GM23248 (cell line): ENCODE measurements around the gene ALAS2. TPM values are rescaled to one million over a fixed set of nuclear protein-coding genes. Genes with fewer than 3 reads are reported as not detected.

ENCODE experiments used
- DNase-seq: peaks from one replicate; pipeline ENCODE4 v3.0.0-alpha.2; 2015
- H2AFZ ChIP-seq: fragments of 200-600 bp; sonication (generic); 2 replicates; pipeline ENCODE4 v1.6.1; 2016; ENCODE audit warnings: antibody characterized with exemption
- H3F3A ChIP-seq: fragments of 200-600 bp; sonication (generic); 2 replicates; pipeline ENCODE4 v1.6.1; 2016; ENCODE audit warnings: mild to moderate bottlenecking, antibody characterized with exemption, mixed run types; ENCODE audit not compliant: insufficient read depth
- H3K27ac ChIP-seq: fragments of 200-600 bp; sonication (generic); 2 replicates; pipeline ENCODE4 v1.5.1; 2016; ENCODE audit warnings: mild to moderate bottlenecking
- H3K27me3 ChIP-seq: fragments of 200-600 bp; sonication (generic); replicated peaks from 2 replicates; pipeline ENCODE4 v1.6.1; 2016; ENCODE audit warnings: mild to moderate bottlenecking; ENCODE audit not compliant: insufficient read depth
- H3K36me3 ChIP-seq: fragments of 200-600 bp; sonication (generic); 2 replicates; pipeline ENCODE4 v1.6.1; 2016; ENCODE audit warnings: low read depth, mild to moderate bottlenecking
- H3K4me1 ChIP-seq: fragments of 200-600 bp; sonication (generic); 2 replicates; pipeline ENCODE4 v1.6.1; 2016; ENCODE audit warnings: mild to moderate bottlenecking; ENCODE audit not compliant: insufficient read depth
- H3K4me2 ChIP-seq: fragments of 200-600 bp; sonication (generic); one replicate; pipeline ENCODE4 v1.6.1; 2016; ENCODE audit warnings: mild to moderate bottlenecking; ENCODE audit not compliant: unreplicated experiment
- H3K4me3 ChIP-seq: fragments of 200-600 bp; sonication (generic); 2 replicates; pipeline ENCODE4 v1.5.1; 2016; ENCODE audit warnings: mild to moderate bottlenecking
- H3K79me2 ChIP-seq: fragments of 200-600 bp; sonication (generic); 2 replicates; pipeline ENCODE4 v1.6.1; 2016; ENCODE audit warnings: mild to moderate bottlenecking; ENCODE audit not compliant: insufficient read depth
- H3K9ac ChIP-seq: fragments of 200-600 bp; sonication (generic); 2 replicates; pipeline ENCODE4 v1.6.1; 2016; ENCODE audit warnings: mild to moderate bottlenecking
- H3K9me2 ChIP-seq: fragments of 200-600 bp; sonication (generic); 2 replicates; pipeline ENCODE4 v1.6.1; 2016; ENCODE audit warnings: mixed run types, mild to moderate bottlenecking, moderate library complexity; ENCODE audit not compliant: insufficient read depth
- H3K9me3 ChIP-seq: fragments of 200-600 bp; sonication (generic); one replicate; pipeline ENCODE4 v1.6.1; 2017; ENCODE audit warnings: low read depth
- H4K20me1 ChIP-seq: fragments of 200-600 bp; sonication (generic); 2 replicates; pipeline ENCODE4 v1.6.0; 2016; ENCODE audit not compliant: insufficient read depth
- EZH2 ChIP-seq: fragments of 200-600 bp; sonication (generic); IDR thresholded peaks from 2 replicates; pipeline ENCODE4 v1.6.1; 2018; ENCODE audit warnings: antibody characterized with exemption, mild to moderate bottlenecking; ENCODE audit not compliant: insufficient read depth, poor library complexity, severe bottlenecking
- EZH2phosphoT487 ChIP-seq: fragments of 200-600 bp; sonication (generic); IDR thresholded peaks from 2 replicates; pipeline ENCODE4 v1.6.1; 2018; ENCODE audit warnings: antibody characterized with exemption, moderate library complexity, mild to moderate bottlenecking, low read depth; ENCODE audit not compliant: insufficient read depth
- WGBS, 2 experiments: methylation state at CpG; one replicate each; pipeline ENCODE4 v1.1.6; 2015 to 2017; ENCODE audit warnings: low lambda C conversion rate in 2 of 2, low coverage in 1 of 2; ENCODE audit errors: missing lambda C conversion rate in 2 of 2; 5-methylcytosine and 5-hydroxymethylcytosine counted together
- in situ Hi-C: fragments of 300-500 bp; cut with MboI; formaldehyde crosslinking; loops from 2 replicates; pipeline ENCODE4 v1.15.0; 2020
- polyA plus RNA-seq: library from polyadenylated mRNA; unstranded; fragments of >200 nt; fragmentation: Nextera tagmentation; extraction: Ambion mirVana; gene quantifications from 2 replicates; pipeline ENCODE4 v1.2.1, GENCODE V29; 2016
- total RNA-seq: library from RNA; depleted of rRNA; stranded (reverse); fragments of >200 nt; shearing (Covaris generic); gene quantifications from 2 replicates; pipeline ENCODE4 v1.2.3, GENCODE V29; 2014; rRNA removed

Gene ALAS2
- total and polyA plus RNA-seq, 2 experiments from 2014 or later = not detected

DNA sequence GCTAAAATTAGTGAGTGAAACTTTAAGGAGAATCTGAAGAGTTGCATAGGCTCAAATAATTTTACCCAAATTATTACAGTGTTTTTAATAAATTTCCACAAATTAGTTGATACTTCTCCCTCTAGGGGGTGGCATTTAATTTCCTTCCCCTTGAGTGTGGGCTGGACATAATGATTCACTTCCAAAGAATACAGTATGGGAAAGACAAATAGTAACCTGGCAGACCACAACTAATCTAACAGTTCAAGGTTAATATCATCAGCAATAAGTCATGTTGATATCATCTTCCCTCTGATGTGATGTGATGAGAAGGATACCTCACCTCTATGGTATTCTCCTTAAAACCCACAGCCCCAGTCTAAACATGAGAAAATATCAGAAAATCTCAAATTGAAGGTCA lies 52.3 kb downstream of the ALAS2 start:
- H3K4me3 ChIP-seq = no peak overlapping the region
- H3K4me1 ChIP-seq = no peaks in the 10 kb centered on the region
- H3K4me2 ChIP-seq = no peak overlapping the region
- H3K27me3 ChIP-seq = no peaks in the 10 kb centered on the region
- H3K79me2 ChIP-seq = no peaks in the 10 kb centered on the region
- no peak overlapping the region for H2AFZ ChIP-seq
- H3K9me2 ChIP-seq = no peaks in the 10 kb centered on the region
- H3F3A ChIP-seq = no peaks in the 10 kb centered on the region
- TF ChIP-seq EZH2phosphoT487 (no peak), EZH2 (no peak)
- DNase-seq = no peak
- in situ Hi-C loops = no loop called here
- no peak overlapping the region for H3K9ac ChIP-seq
- H4K20me1 ChIP-seq = no peaks in the 10 kb centered on the region
- H3K27ac ChIP-seq = no peak overlapping the region
- H3K36me3 ChIP-seq = no peaks in the 10 kb centered on the region
- H3K9me3 ChIP-seq = no peaks in the 10 kb centered on the region

DNA sequence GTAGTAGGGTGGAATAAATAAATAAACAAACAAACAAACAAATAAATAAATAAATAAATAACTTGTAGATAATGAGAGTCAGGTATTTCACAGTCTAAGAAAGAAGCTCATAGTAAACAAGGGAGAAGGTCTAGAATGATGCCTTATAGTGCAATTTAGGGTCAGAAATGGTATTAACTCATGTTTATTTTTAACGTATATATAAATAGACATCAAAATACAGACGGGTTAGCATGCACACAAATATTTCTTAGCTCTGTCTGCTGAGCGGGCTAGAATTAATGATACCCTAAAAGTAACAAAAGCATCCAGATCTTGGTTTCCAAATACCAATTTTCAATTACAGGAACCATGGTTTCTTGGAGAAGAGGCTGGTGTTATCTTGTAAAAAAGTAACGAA lies 53.4 kb downstream of the ALAS2 start:
- Histone ChIP-seq H3K27me3 (no peaks in the 10 kb centered on the region), H3K4me3 (no peak overlapping the region), H3F3A (no peaks in the 10 kb centered on the region), H3K4me1 (no peaks in the 10 kb centered on the region), H3K27ac (no peak overlapping the region), H3K36me3 (no peaks in the 10 kb centered on the region), H3K9me3 (no peaks in the 10 kb centered on the region), H3K4me2 (no peak overlapping the region), H2AFZ (no peak overlapping the region), H3K9ac (no peak overlapping the region), H3K79me2 (no peaks in the 10 kb centered on the region), H4K20me1 (no peaks in the 10 kb centered on the region), H3K9me2 (no peaks in the 10 kb centered on the region)
- in situ Hi-C loops = no loop called here
- WGBS, 2 experiments = 20 to 26% methylated on average over 4 of the region's 4 CpGs
- TF ChIP-seq EZH2phosphoT487 (no peak), EZH2 (no peak)
- no peak for DNase-seq

DNA sequence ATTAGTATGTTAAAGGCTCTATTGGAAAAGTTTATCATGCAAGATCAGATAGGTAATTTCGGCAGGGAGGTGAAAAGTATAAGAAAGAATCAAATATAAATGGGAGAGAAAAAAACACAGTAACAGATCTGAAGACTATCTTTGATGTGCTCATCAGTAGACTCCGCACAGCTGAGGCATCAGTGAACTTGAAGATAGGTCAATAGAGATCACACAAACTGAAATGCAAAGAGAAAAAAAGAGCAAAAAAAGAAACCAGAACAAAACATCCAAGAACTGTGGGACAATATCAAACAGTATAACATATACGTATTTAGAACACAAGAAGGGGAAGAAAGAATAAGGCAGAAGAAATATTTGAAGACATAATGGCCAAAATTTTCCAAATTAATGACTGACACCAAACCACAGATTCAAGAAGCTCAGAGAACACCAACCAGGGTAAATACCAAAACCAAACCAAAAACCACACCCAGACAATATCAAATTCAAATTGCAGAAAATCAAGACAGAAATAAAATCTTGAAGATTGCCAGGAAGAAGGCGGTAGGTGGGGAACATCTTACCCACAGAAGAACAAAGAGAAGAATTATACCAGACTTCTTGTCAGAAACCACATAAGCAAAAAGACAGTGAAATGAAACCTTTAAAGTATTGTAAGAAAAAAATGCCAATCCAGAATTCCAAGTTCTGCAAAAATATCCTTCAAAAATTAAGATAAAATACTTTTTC lies 65.8 kb downstream of the ALAS2 start:
- H3K27me3 ChIP-seq = no peaks in the 10 kb centered on the region
- H3K9me3 ChIP-seq = no peaks in the 10 kb centered on the region
- H3K4me1 ChIP-seq = no peaks in the 10 kb centered on the region
- WGBS, 2 experiments = 47 to 55% methylated on average over 4 of the region's 4 CpGs
- no peak overlapping the region for H3K4me3 ChIP-seq
- H3K9ac ChIP-seq = no peak overlapping the region
- H3F3A ChIP-seq = no peaks in the 10 kb centered on the region
- no peaks in the 10 kb centered on the region for H4K20me1 ChIP-seq
- TF ChIP-seq EZH2 (no peak), EZH2phosphoT487 (no peak)
- no peak overlapping the region for H3K27ac ChIP-seq
- H3K36me3 ChIP-seq = no peaks in the 10 kb centered on the region
- H2AFZ ChIP-seq = no peak overlapping the region
- no peaks in the 10 kb centered on the region for H3K79me2 ChIP-seq
- no peak for DNase-seq
- in situ Hi-C loops = no loop called here
- H3K4me2 ChIP-seq = no peak overlapping the region
- H3K9me2 ChIP-seq = no peaks in the 10 kb centered on the region

DNA sequence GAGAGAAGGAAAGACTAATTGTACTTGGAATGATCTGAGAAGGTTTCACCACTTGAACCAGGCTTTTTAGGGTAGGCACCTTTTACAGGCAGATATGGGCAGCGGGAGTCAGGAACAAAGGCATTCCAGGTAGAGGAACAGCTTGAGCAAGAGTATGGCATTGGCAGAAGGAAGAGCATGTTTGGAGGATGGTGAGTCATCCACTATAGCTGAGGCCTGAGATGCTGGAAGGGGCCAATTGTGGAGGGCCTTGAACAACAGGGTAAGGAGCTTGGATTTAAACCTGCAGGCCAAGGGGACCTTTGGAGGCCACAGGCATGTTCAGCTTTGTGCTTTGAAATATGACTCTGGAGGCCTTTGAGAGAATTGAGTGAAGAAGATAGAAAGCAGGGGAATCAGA lies 69.0 kb downstream of the ALAS2 start:
- Histone ChIP-seq H3K4me2 (no peak overlapping the region), H3K9me3 (no peaks in the 10 kb centered on the region), H2AFZ (no peak overlapping the region), H4K20me1 (no peaks in the 10 kb centered on the region), H3K4me1 (no peaks in the 10 kb centered on the region), H3K9me2 (no peaks in the 10 kb centered on the region), H3K27ac (no peak overlapping the region), H3K9ac (no peak overlapping the region), H3K79me2 (no peaks in the 10 kb centered on the region), H3K36me3 (no peaks in the 10 kb centered on the region), H3K4me3 (no peak overlapping the region), H3K27me3 (no peaks in the 10 kb centered on the region), H3F3A (no peaks in the 10 kb centered on the region)
- no peak for DNase-seq
- WGBS, 2 experiments = 45 to 56% methylated on average over 1 of the region's 1 CpG
- TF ChIP-seq EZH2 (no peak), EZH2phosphoT487 (no peak)
- in situ Hi-C loops = no loop called here

Other genes starting within 250 kb of the ALAS2 start
- not detected in 2 replicates for gene ITIH6, start 232.7 kb downstream of the ALAS2 start, total RNA-seq
- gene ITIH6, start 232.7 kb downstream of the ALAS2 start, polyA plus RNA-seq = not detected in 2 replicates
- 251 and 253 TPM in 2 replicates for gene MAGED2, start 223.2 kb downstream of the ALAS2 start, total RNA-seq
- gene MAGED2, start 223.2 kb downstream of the ALAS2 start, polyA plus RNA-seq = 274 and 285 TPM in 2 replicates
- gene TRO, start 110.2 kb downstream of the ALAS2 start, total RNA-seq = 15.0 and 17.7 TPM in 2 replicates
- 13.6 and 16.4 TPM in 2 replicates for gene TRO, start 110.2 kb downstream of the ALAS2 start, polyA plus RNA-seq
- not detected in 2 replicates for gene PFKFB1, start 36.8 kb downstream of the ALAS2 start, total RNA-seq
- not detected in 2 replicates for gene PFKFB1, start 36.8 kb downstream of the ALAS2 start, polyA plus RNA-seq
- gene APEX2, start 30.6 kb downstream of the ALAS2 start, total RNA-seq = 7.8 and 8.0 TPM in 2 replicates
- gene APEX2, start 30.6 kb downstream of the ALAS2 start, polyA plus RNA-seq = 13.7 and 17.5 TPM in 2 replicates
- gene PAGE2B, start 44.1 kb upstream of the ALAS2 start, total RNA-seq = not detected in 2 replicates
- not detected in 2 replicates for gene PAGE2B, start 44.1 kb upstream of the ALAS2 start, polyA plus RNA-seq
- not detected in 2 replicates for gene PAGE2, start 58.0 kb upstream of the ALAS2 start, total RNA-seq
- not detected in 2 replicates for gene PAGE2, start 58.0 kb upstream of the ALAS2 start, polyA plus RNA-seq
- not detected in 2 replicates for gene PAGE5, start 189.4 kb upstream of the ALAS2 start, total RNA-seq
- gene PAGE5, start 189.4 kb upstream of the ALAS2 start, polyA plus RNA-seq = not detected in 2 replicates
- not detected in 2 replicates for gene PAGE3, start 233.9 kb upstream of the ALAS2 start, total RNA-seq
- gene PAGE3, start 233.9 kb upstream of the ALAS2 start, polyA plus RNA-seq = not detected in 2 replicates